KOPT-K1 (cell line): ENCODE data around the gene HSPA9.

Experiments used
- H3K27ac ChIP-seq: fragments of 200-600 bp; sonication (generic); 2 replicates; pipeline ENCODE4 v1.5.1; 2016; ENCODE audit warnings: antibody characterized with exemption, mild to moderate bottlenecking, low read depth, low read length; ENCODE audit not compliant: poor library complexity, severe bottlenecking
- H3K36me3 ChIP-seq: fragments of 200-600 bp; sonication (generic); 2 replicates; pipeline ENCODE4 v1.5.1; 2017; ENCODE audit warnings: antibody characterized with exemption, mild to moderate bottlenecking, low read length, moderate library complexity; ENCODE audit not compliant: insufficient read depth
- H3K9me3 ChIP-seq: fragments of 200-600 bp; sonication (generic); 2 replicates; pipeline ENCODE4 v1.5.1; 2017; ENCODE audit warnings: antibody characterized with exemption, low read length, mild to moderate bottlenecking; ENCODE audit not compliant: insufficient read depth, poor library complexity, severe bottlenecking

Gene HSPA9

DNA sequence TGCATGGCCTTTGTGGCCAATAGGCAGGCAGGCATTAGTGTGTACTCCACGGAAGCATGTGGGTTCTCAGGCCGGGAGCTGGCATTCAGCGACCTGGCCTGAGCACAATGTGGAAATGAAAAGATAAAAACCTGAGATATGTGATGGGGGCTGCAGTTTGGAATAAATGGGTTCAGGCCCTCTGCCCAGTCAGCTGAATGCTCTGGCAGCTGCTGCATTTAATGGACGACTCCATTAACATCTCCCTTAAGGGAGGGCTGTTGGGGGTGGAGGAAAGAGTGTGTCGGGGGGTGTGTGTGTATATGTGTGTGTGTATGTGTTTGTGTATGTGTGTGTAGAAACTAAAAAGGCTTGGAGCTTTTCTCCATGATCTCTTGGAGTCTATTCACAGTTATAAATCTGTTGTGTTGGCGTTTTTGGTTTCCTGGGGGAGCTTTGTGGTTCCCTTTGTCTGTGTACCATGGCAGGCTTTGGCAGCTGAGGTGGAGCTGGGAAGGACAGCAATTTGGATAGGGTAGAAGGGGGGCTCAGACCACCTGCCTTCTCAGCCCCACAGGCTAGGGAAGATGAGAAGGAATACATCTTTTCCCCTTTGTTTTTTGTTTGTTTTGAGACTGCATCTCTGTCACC, 27.3 kb upstream of the HSPA9 start:
- Histone ChIP-seq H3K9me3 (no peaks in the 10 kb centered on the region), H3K27ac (no peak overlapping the region), H3K36me3 (no peaks in the 10 kb centered on the region)

DNA sequence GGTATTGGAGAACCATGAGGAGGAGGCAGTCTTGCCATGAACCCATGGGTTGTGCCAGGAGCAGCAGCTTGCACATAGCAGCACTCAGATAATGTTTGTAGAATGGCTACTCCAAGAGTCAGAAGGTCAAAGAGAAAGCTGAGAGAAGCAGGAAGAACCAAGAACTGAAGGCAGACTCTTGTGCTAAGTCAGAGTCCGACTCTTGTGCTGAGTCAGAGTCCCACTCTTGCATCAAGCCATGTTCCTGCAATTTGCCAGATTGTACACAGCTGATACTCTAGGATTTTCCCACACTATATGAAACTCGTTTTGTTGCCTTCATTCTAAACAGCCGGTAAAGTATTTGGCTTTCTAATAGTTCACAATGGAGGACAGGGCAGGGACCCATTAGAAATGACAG, 26.2 kb upstream of the HSPA9 start:
- Histone ChIP-seq H3K27ac (no peak overlapping the region), H3K9me3 (no peaks in the 10 kb centered on the region), H3K36me3 (no peaks in the 10 kb centered on the region)

DNA sequence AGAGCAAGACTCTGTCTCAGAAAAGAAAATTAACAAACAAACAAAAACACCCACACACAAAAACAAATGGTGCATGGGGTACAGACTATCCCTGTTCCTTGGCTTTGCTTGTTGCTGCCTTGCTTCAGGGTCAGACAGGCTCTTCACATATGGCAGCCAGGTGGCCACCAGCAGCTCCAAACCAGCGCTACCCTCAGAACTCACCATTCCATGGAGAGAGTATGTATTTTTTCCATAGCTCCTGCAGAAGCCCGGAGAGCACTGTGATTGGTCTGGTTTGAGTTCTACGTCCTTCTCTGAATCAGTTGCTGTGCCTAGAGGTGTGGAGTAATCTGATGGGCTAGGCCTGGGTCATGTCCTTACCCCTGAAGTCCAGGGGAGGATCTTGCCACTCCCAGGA, 25.2 kb upstream of the HSPA9 start:
- Histone ChIP-seq H3K9me3 (no peaks in the 10 kb centered on the region), H3K36me3 (no peaks in the 10 kb centered on the region), H3K27ac (no peak overlapping the region)

DNA sequence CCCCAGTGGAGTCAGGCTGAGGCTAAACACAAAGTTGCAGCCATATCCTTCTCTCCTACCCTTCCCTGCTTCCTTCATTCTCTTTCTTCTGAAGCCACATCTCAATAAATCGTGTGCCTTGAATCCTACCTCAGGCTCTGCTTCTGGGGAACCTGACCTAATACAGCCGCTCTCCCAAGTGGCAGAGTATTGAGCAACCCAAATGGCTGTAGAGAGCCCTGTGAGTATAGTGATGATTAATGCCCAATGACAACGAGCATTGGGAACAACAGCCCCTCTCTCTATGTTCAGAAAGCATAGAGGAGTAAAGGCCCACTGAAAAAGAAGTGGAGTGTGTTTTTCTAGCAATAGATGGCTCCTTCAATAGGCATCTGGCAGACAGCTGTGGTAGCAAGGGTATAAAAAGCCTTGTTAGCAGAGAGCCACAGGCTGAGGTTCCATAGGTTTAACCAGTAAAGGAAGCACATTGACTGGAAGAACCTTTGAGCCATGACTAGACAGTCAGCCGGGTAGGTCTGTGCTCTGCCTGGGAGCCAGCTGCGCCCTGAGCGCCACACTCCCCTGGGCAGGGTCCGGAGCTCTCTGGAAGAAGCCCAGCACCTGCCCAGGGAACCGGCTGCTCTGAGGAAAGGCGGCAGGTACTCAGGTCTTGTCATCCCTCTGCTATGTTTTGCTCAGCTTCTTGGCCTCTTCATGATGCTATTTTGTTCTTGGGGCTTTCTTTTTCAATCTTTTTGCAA, 22.6 kb upstream of the HSPA9 start:
- no peak overlapping the region for H3K27ac ChIP-seq

DNA sequence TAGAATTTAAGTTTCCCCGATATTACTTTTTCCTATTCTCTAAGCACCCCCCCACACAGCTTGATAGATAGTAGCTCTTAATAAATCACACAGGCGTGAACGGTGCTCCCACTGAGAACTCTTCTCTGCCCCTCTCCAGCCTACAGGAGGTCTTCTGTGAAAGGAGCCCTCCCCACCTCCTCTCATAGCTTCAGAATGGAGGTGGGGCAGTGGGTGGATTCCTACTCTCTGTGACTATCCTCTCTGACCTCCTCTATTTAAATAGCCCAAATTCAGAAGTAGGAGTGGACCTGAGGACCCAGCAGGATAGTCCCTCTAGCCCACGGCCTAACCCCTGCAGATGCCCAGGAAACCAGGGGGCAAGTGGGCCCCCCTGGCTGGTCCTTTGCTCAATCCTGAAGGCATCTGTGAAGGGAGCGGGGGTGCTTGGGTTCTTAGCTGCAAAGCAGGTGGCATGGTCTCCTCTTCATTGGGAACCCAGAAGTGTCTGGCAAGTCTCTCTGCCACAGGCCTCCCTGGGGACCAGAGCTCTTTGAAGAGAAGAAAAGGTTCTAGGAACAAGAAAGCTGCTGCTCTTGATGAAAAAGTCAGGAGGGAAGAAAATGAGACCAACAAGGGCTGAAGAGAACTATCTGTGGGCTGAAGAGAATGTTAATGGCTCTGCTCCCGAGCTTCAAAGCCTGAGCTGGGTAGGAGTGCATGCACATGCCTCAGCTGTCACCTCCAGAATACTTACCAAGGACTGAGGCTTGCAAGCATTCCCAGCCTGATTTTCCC, 21.1 kb upstream of the HSPA9 start:
- no peaks in the 10 kb centered on the region for H3K9me3 ChIP-seq
- no peaks in the 10 kb centered on the region for H3K36me3 ChIP-seq
- H3K27ac ChIP-seq, result no peak overlapping the region

More for the DNA sequence above, 22.6 kb upstream of the HSPA9 start:
- H3K36me3 ChIP-seq, result no peaks in the 10 kb centered on the region
- H3K9me3 ChIP-seq, result no peaks in the 10 kb centered on the region

DNA sequence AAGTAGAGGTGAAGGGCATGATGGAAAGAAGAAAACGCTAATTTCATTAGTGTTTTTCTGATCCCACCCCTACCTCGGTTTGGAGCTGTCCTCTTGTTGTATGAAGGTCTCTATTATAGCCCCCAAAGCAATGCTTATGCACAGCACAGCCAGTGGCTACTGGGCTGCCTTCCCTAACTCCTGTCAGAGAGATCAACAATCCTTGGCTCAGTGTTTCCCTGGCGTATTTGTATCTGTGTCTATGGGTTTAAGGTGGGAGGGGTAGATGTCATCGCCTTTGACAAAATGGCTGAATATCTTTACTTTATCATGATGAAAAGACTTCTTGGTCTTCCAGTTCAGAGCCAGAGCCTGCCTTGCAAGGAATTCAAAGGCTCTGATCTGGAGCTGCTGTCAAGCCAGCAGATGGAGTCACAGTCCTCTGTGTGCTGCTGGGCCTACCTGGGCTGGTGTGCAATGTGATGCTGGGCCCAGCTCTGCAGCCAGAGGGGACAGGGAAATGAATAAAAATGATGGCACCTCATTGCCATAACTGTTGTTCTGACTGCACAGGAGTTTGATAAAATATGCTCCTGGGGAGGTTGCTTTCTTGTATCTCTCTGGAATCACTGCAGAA, 20.1 kb upstream of the HSPA9 start:
- H3K9me3 ChIP-seq, result no peaks in the 10 kb centered on the region
- no peak overlapping the region for H3K27ac ChIP-seq
- no peaks in the 10 kb centered on the region for H3K36me3 ChIP-seq

DNA sequence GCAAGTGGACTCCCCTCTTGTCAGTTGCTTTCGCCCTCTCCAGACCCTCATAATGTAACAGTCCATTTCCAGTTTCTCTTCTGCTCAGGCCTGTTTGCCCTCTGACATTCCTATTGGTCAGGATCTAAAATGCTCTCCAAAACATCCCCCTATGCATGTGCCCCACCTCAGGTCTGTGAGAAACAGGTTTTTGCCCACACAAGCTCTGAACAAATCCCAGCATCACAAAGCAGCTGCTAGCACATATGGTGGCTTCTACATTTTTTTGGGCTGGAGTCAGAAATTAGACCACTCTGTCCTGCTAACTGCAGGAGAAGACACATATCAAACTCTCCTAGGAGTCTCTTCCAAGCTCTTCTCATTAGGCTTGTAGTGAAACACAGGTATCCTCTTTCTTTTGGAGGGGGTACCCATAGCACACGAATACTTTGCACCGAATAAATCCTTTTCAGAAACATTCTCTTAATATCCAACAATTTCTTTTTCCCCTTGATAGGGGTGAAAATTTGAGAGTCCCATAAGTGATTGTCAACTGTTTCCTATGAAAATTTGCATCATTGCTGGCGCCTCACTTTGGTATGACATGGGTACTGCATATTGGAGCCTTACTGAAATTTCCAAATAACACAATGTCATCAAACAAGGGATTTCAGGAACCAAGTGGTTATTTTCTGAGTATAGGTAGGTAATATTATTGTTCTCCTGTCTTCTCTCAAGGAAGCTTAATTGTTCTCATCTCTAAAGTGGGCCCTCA, 19.3 kb upstream of the HSPA9 start:
- no peaks in the 10 kb centered on the region for H3K9me3 ChIP-seq
- H3K36me3 ChIP-seq, result no peaks in the 10 kb centered on the region
- H3K27ac ChIP-seq, result no peak overlapping the region

DNA sequence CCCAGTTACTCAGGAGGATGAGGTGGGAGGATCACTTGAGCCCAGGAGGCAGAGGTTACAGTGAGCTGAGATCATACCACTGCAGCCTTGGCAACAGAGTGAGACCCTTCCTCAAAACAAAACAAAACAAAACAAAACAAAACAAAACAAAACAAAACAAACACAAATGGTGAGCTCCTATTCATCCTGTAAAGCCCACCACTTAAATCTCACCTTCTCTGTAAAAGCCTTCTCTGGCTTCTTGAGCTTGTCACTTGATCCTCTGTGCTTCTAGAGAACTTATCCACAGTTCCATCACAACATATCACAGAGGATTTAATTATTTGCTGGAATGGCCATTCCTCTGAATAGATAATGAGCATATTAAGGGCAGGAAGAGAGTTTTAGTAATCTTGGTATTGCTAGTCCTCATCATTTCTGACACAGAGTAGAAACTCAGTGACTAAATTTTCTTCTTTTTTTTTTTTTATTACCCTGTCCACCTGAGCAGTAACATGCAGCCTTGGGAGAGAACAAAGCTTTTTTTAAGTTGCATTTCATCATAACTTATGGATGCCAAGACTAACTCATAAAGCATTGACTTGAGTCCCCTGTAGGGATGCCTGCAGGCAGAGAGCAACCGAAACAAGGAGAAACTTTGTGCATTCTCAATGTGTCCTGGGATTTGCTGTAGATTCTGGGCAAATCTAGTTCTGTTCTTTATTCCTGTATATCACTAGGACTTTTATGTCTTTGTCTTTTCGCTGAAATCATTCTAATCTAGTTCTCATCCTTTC, 13.0 kb upstream of the HSPA9 start:
- Histone ChIP-seq H3K27ac (no peak overlapping the region), H3K9me3 (no peaks in the 10 kb centered on the region), H3K36me3 (no peaks in the 10 kb centered on the region)

DNA sequence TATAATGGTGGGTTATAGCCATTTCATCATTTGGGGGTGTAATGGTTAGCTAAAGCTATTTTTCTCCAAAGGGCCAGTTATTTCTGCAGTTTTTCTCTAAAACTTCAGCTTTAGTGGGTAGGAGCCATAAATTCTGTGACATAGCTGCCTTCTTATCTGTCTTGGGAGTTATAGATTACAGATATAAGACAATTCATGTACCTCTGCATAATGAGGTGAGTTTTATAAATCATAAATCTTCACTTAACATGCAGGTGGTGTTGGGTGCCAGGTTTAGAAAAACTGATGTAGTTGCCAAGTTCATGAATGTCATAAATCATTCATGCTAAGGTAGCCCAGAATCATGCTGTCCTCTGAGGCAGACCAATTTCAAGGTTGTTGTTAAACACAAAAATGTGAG, 10.0 kb upstream of the HSPA9 start:
- Histone ChIP-seq H3K36me3 (no peaks in the 10 kb centered on the region), H3K9me3 (no peaks in the 10 kb centered on the region), H3K27ac (no peak overlapping the region)

DNA sequence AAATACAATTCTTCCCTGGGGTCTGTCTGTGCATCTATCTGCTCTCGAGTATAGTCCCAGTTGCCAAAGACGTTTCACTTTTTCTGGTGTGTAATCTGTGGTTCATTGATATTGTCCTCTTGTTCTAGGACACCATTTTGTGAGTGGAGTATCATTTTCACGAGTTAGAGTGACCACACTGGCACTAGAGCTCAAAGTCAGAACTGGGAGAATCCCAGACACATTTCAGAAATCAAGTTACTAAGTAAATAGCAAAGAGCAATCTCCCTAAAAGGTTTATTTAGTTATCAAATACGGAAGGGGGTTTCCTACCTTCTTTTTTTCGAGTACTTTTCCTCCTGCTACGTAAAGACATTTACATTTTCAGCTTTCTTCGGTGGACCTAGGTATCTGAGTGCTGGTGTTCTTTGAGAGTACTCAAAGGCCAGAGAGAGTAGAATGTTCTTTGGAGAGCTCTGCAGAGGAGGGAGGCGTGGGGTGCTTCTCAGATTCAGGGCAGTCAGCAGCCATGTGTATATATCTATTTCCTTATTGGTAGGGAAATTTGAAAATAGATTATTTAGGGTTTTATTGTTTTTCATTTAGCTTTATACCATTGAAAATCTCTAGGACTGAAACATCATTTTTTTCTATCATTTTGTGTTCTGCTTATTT, 8.9 kb upstream of the HSPA9 start:
- Histone ChIP-seq H3K27ac (no peak overlapping the region), H3K36me3 (no peaks in the 10 kb centered on the region), H3K9me3 (no peaks in the 10 kb centered on the region)

DNA sequence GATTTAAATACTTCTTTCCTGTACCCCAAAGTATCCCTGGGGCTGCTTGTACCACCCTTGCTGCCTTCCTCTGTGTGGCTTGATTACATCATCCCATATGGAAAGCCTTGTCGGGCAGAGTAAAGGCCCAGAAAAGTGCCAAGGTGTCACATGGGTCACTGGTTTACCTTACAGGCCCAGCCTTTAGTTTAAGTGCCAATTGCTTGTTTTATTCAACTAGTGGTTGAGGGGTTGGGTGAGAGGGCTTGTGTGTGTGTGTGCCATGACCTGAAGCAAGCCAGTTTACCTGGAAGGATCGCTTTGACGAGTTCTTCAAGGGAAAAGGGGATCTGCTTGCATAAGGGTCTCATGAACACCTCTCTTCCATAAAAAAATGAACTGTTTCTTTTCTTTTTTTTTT, 7.8 kb upstream of the HSPA9 start:
- H3K27ac ChIP-seq, result no peak overlapping the region
- no peaks in the 10 kb centered on the region for H3K9me3 ChIP-seq
- no peaks in the 10 kb centered on the region for H3K36me3 ChIP-seq

DNA sequence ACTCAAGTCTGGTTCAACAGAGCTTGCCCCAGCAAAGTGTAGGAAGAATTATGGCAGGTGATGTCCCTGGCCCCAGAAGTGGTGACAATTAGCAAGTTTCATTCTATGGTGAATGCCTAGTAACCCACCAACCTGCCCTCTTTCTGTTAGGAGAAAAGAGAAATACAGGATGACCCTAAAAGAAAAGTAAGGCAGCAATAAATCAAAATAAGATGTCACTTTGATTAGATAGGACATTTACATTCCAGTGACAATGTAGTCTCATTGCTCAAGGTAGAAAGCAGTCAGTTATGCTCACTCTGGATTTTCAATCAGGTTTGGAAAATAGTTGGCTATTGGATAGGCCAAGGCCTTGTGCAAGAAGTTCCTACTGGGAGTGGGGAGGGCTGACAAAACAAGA, 5.6 kb upstream of the HSPA9 start:
- H3K9me3 ChIP-seq, result no peaks in the 10 kb centered on the region
- no peaks in the 10 kb centered on the region for H3K36me3 ChIP-seq
- H3K27ac ChIP-seq, result no peak overlapping the region

DNA sequence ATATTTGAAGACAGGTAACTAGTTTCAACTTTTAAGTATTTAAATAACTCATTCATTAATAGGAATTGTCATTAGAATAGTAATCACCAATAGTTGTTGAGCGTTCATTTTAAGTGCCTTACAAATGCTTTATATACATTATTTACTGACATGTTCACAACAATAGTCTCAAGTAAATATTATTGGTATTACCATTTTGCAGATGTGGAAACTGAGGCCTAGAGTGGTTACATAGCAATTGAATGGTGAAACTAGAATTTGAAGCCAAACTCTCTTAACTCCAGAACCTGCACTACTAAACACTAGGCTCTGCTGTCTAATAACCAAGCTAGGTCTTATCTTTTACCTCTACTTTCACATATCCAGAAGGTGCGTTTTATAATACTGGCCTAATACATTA, 4.8 kb upstream of the HSPA9 start:
- Histone ChIP-seq H3K27ac (no peak overlapping the region), H3K36me3 (no peaks in the 10 kb centered on the region)

DNA sequence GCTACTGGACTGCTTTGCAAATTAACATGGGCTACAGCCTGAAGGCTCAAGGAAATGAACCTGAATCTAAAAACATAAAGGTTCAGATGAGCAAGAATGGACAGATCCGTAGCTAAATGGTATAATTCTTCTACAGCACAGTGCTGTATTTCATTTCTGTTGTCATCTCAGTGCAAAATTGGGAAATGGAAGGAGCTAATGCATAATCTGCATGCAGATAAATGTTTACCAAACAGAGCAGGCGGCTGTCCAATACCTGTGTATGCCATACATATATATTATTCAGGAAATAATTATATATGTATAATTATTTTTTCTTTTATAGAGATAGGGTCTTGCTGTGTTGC, 4.3 kb upstream of the HSPA9 start:
- Histone ChIP-seq H3K27ac (no peak overlapping the region), H3K9me3 (no peaks in the 10 kb centered on the region), H3K36me3 (no peaks in the 10 kb centered on the region)

More for the DNA sequence above, 4.8 kb upstream of the HSPA9 start:
- no peaks in the 10 kb centered on the region for H3K9me3 ChIP-seq
